ENCODE measurements around the gene SCN10A.

GRCh38 chr3:38835939-38836338, 19.9 kb upstream of the SCN10A start:
- no peak for TF ChIP-seq POLR2A (IDR thresholded peaks at IDR 0.05; ENCODE audit: extremely low read depth, insufficient read length)
- TF ChIP-seq, protein P1, sequence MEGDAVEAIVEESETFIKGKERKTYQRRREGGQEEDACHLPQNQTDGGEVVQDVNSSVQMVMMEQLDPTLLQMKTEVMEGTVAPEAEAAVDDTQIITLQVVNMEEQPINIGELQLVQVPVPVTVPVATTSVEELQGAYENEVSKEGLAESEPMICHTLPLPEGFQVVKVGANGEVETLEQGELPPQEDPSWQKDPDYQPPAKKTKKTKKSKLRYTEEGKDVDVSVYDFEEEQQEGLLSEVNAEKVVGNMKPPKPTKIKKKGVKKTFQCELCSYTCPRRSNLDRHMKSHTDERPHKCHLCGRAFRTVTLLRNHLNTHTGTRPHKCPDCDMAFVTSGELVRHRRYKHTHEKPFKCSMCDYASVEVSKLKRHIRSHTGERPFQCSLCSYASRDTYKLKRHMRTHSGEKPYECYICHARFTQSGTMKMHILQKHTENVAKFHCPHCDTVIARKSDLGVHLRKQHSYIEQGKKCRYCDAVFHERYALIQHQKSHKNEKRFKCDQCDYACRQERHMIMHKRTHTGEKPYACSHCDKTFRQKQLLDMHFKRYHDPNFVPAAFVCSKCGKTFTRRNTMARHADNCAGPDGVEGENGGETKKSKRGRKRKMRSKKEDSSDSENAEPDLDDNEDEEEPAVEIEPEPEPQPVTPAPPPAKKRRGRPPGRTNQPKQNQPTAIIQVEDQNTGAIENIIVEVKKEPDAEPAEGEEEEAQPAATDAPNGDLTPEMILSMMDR (IDR thresholded peaks at IDR 0.05; ENCODE audit: low read depth, low read length) = no peak
- TF ChIP-seq MYC (IDR thresholded peaks at IDR 0.05; ENCODE audit: low read depth, low read length) = no peak
